ENCODE measurements around the gene HDHD5. TPM values are rescaled to one million over a fixed set of nuclear protein-coding genes. Genes with fewer than 3 reads are reported as not detected.

The HDHD5 gene
- total and polyA plus RNA-seq, 2 of the 13 experiments (the other 11 are each of a cell fraction or from before 2014, with no cell fraction given) = not detected

DNA sequence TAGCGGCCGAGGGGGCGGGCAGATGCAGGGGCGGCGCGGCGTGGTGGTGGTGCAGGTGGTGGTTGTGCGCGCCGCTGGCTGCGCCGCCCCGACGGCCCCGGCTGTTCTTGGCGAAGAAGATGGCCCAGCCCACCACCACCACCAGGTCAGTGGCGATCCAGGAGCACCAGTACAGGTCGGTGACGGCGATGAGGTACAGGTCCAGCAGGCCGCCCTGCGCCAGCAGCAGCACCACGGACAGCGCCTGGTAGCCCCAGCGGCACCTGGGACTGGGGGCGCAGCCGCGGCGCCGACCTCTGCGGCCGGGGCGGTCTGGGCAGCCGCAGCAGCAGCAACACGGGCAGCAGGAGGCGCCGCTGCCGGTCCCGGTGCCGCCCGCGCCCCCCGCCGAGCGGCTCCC, 38.8 kb downstream of the HDHD5 start (continued):
- TF ChIP-seq, protein P1, sequence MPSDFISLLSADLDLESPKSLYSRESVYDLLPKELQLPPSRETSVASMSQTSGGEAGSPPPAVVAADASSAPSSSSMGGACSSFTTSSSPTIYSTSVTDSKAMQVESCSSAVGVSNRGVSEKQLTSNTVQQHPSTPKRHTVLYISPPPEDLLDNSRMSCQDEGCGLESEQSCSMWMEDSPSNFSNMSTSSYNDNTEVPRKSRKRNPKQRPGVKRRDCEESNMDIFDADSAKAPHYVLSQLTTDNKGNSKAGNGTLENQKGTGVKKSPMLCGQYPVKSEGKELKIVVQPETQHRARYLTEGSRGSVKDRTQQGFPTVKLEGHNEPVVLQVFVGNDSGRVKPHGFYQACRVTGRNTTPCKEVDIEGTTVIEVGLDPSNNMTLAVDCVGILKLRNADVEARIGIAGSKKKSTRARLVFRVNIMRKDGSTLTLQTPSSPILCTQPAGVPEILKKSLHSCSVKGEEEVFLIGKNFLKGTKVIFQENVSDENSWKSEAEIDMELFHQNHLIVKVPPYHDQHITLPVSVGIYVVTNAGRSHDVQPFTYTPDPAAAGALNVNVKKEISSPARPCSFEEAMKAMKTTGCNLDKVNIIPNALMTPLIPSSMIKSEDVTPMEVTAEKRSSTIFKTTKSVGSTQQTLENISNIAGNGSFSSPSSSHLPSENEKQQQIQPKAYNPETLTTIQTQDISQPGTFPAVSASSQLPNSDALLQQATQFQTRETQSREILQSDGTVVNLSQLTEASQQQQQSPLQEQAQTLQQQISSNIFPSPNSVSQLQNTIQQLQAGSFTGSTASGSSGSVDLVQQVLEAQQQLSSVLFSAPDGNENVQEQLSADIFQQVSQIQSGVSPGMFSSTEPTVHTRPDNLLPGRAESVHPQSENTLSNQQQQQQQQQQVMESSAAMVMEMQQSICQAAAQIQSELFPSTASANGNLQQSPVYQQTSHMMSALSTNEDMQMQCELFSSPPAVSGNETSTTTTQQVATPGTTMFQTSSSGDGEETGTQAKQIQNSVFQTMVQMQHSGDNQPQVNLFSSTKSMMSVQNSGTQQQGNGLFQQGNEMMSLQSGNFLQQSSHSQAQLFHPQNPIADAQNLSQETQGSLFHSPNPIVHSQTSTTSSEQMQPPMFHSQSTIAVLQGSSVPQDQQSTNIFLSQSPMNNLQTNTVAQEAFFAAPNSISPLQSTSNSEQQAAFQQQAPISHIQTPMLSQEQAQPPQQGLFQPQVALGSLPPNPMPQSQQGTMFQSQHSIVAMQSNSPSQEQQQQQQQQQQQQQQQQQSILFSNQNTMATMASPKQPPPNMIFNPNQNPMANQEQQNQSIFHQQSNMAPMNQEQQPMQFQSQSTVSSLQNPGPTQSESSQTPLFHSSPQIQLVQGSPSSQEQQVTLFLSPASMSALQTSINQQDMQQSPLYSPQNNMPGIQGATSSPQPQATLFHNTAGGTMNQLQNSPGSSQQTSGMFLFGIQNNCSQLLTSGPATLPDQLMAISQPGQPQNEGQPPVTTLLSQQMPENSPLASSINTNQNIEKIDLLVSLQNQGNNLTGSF (CRISPR knock-in tag; IDR thresholded peaks at IDR 0.05) = 0 out of 2 replicates have a peak, but pooled peaks have one; percentile 53
- no peak for TF ChIP-seq ZNF101 (CRISPR knock-in tag; IDR thresholded peaks at IDR 0.05; ENCODE audit: borderline replicate concordance, low read depth)
- TF ChIP-seq ZNF607 (CRISPR knock-in tag; IDR thresholded peaks at IDR 0.05; ENCODE audit: borderline replicate concordance) = no peak; the same call in 1 of the 2 replicates
- TF ChIP-seq, protein P2, sequence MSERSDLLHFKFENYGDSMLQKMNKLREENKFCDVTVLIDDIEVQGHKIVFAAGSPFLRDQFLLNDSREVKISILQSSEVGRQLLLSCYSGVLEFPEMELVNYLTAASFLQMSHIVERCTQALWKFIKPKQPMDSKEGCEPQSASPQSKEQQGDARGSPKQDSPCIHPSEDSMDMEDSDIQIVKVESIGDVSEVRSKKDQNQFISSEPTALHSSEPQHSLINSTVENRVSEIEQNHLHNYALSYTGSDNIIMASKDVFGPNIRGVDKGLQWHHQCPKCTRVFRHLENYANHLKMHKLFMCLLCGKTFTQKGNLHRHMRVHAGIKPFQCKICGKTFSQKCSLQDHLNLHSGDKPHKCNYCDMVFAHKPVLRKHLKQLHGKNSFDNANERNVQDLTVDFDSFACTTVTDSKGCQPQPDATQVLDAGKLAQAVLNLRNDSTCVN (CRISPR knock-in tag; IDR thresholded peaks at IDR 0.05; ENCODE audit: borderline replicate concordance) = 0 out of 2 replicates have a peak, but pooled peaks have one; percentile 24
- TF ChIP-seq ZNF33B (CRISPR knock-in tag; IDR thresholded peaks at IDR 0.05) = no peak
- TF ChIP-seq, protein P3, sequence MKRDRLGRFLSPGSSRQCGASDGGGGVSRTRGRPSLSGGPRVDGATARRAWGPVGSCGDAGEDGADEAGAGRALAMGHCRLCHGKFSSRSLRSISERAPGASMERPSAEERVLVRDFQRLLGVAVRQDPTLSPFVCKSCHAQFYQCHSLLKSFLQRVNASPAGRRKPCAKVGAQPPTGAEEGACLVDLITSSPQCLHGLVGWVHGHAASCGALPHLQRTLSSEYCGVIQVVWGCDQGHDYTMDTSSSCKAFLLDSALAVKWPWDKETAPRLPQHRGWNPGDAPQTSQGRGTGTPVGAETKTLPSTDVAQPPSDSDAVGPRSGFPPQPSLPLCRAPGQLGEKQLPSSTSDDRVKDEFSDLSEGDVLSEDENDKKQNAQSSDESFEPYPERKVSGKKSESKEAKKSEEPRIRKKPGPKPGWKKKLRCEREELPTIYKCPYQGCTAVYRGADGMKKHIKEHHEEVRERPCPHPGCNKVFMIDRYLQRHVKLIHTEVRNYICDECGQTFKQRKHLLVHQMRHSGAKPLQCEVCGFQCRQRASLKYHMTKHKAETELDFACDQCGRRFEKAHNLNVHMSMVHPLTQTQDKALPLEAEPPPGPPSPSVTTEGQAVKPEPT (CRISPR knock-in tag; IDR thresholded peaks at IDR 0.05; ENCODE audit: low read depth) = no peak
- TF ChIP-seq, protein P4, sequence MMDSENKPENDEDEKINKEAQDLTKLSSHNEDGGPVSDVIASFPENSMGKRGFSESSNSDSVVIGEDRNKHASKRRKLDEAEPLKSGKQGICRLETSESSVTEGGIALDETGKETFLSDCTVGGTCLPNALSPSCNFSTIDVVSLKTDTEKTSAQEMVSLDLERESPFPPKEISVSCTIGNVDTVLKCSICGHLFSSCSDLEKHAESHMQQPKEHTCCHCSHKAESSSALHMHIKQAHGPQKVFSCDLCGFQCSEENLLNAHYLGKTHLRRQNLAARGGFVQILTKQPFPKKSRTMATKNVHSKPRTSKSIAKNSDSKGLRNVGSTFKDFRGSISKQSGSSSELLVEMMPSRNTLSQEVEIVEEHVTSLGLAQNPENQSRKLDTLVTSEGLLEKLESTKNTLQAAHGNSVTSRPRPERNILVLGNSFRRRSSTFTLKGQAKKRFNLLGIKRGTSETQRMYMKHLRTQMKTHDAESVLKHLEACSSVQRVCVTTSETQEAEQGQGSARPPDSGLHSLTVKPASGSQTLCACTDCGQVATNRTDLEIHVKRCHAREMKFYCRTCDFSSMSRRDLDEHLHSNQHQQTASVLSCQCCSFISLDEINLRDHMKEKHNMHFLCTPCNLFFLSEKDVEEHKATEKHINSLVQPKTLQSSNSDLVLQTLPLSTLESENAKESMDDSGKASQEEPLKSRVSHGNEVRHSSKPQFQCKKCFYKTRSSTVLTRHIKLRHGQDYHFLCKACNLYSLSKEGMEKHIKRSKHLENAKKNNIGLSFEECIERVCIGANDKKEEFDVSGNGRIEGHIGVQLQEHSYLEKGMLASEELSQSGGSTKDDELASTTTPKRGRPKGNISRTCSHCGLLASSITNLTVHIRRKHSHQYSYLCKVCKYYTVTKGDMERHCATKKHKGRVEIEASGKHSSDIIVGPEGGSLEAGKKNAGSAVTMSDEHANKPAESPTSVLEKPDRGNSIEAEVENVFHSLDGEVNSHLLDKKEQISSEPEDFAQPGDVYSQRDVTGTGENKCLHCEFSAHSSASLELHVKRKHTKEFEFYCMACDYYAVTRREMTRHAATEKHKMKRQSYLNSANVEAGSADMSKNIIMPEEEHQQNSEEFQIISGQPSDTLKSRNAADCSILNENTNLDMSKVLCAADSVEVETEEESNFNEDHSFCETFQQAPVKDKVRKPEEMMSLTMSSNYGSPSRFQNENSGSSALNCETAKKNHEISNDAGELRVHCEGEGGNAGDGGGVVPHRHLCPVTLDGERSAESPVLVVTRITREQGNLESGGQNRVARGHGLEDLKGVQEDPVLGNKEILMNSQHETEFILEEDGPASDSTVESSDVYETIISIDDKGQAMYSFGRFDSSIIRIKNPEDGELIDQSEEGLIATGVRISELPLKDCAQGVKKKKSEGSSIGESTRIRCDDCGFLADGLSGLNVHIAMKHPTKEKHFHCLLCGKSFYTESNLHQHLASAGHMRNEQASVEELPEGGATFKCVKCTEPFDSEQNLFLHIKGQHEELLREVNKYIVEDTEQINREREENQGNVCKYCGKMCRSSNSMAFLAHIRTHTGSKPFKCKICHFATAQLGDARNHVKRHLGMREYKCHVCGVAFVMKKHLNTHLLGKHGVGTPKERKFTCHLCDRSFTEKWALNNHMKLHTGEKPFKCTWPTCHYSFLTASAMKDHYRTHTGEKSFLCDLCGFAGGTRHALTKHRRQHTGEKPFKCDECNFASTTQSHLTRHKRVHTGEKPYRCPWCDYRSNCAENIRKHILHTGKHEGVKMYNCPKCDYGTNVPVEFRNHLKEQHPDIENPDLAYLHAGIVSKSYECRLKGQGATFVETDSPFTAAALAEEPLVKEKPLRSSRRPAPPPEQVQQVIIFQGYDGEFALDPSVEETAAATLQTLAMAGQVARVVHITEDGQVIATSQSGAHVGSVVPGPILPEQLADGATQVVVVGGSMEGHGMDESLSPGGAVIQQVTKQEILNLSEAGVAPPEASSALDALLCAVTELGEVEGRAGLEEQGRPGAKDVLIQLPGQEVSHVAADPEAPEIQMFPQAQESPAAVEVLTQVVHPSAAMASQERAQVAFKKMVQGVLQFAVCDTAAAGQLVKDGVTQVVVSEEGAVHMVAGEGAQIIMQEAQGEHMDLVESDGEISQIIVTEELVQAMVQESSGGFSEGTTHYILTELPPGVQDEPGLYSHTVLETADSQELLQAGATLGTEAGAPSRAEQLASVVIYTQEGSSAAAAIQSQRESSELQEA (CRISPR knock-in tag; IDR thresholded peaks at IDR 0.05; ENCODE audit: not compliant biosample characterization) = no peak
- TF ChIP-seq SRSF1 (optimal IDR thresholded peaks at IDR 0.05; ENCODE audit: low read depth, low read length) = no peak
- TF ChIP-seq KDM5A (IDR thresholded peaks at IDR 0.05; ENCODE audit: borderline replicate concordance, low read length) = no peak
- TF ChIP-seq NFE2 (CRISPR knock-in tag; IDR thresholded peaks at IDR 0.05) = no peak
- no peak for TF ChIP-seq CEBPB (IDR thresholded peaks at IDR 0.05; ENCODE audit: borderline replicate concordance, low read depth, low read length)

All from HepG2 (cell line).